Upper lobe of left lung (tissue), 4 donors: ENCODE measurements around the gene EIF2B5.

ENCODE experiments used
- CTCF ChIP-seq, 6 experiments: fragments of 450-650 bp in 4 of 6; fragments of 200-600 bp in 2 of 6; sonication (generic) in 2 of 6; IDR thresholded peaks; one replicate each; pipeline ENCODE4 v1.5.1; 2016 to 2019; ENCODE audit warnings: antibody characterized with exemption in 6 of 6
- EP300 ChIP-seq, 4 donors: sonication (generic); formaldehyde crosslinking; IDR thresholded peaks; one replicate each; pipeline ENCODE4 v1.5.1; 2017; ENCODE audit warnings: antibody characterized with exemption in 4 of 4, control low read depth in 2 of 4
- POLR2A ChIP-seq, 4 donors: fragments of 450-650 bp; IDR thresholded peaks; one replicate each; pipeline ENCODE4 v1.5.1; 2016 to 2017; ENCODE audit warnings: antibody characterized with exemption in 4 of 4, mild to moderate bottlenecking in 2 of 4
- POLR2AphosphoS5 ChIP-seq, 2 donors: sonication (generic); formaldehyde crosslinking; IDR thresholded peaks; one replicate each; pipeline ENCODE4 v1.5.1; 2017; ENCODE audit warnings: antibody characterized with exemption in 2 of 2

GRCh38 chr3:184166671-184167070, 31.5 kb downstream of the EIF2B5 start:
- TF ChIP-seq CTCF (IDR thresholded peaks at IDR 0.05): no peak
- no peak for TF ChIP-seq POLR2AphosphoS5 (IDR thresholded peaks at IDR 0.05)
- TF ChIP-seq EP300 (IDR thresholded peaks at IDR 0.05): no peak
- TF ChIP-seq POLR2A (IDR thresholded peaks at IDR 0.05): no peak
